ENCODE data around the gene ZMYM1.
A peak's percentile ranks its signal among the peaks of the same experiment; 100 is the strongest.
"Not testable (repeated sequence)": the region's sequence is repeated elsewhere in the genome, so short reads cannot be mapped to it uniquely, and the experiment has no call there.

ZMYM1 gene

DNA sequence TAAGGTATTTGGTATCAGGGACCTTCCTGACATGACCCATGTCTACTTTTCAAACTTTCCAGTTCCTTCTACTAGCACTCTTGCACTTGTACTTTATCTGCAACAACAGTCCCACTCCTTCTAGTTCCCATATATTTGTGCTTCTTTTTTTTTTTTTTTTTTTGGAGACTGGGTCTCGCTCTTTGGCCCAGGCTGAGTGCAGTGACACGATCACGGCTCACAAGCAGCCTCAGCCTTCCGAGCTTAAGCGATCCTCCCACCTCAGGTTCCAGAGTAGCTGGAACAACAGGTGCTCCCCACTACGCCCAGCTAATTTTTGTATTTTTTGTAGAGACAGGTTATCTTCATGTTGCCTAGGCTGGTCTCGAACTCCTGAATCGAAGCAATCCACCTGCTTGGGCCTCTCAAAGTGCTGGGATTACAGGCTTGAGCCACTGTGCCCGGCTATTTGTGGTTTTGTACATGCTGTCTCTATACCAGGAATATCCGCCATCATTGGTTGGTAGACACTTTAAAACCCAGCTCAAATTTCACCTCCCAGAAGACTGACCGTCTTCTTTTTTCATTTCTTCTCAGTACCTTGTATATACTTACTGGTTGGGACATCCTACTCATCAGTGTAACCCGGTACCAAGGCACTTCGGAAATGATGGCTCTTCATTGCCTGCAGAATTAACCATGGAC lies 1.1 kb downstream of the ZMYM1 start:
- DNase-seq = no peak

DNA sequence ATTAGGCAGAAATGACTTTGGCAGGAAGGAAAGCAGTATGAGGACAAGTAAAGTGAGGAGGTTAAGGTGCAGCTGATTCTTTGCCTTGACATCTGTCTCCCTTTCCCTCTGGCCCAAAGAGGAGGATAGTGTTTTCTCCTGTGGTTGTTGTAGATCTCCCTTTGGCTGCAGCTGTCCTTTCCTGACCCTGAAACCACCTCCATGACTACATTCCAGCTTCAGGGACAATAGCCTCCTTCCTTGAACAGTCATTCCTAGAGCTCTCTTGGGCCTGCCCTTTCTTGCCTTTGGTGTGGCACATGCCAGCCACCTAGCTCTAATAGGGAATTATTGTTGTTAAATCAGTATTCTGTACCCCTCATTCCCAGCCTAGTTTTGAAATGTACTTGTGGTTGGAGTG lies 6.2 kb downstream of the ZMYM1 start:
- DNase-seq = no peak

DNA sequence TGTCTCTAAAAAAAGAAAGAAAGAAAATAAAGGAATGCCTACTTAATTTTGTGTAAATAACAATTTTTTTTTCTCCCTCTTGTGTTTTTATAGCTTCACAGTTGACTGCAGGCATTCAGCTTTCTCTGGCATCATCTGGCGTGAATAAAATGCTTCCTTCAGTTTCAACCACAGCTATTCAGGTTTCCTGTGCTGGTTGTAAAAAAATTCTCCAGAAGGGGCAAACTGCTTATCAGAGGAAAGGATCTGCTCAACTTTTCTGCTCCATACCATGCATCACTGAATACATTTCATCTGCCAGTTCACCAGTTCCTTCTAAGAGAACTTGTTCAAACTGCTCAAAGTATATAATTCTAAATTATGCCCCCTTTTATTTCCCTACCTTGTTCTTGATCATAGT lies 18.0 kb downstream of the ZMYM1 start:
- no peak for DNase-seq

DNA sequence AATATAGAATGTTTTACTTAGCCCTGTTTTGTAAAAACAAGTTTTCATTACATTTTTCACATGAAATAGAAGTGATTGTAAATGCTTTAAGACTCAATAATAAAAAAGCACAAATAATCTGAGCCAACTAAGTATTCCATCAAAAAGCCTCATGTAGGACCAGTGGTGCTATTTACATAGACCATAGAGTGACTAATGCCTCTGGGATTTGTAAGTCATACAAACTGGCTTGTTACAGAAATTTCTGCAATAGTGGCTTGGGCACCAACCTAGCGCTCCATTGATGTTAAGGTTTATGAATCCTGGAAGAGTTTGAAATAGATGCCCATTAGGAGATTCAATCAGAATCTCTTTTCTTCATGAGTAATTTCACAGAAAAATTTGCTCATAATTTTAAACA lies 31.9 kb downstream of the ZMYM1 start:
- no peak for DNase-seq

DNA sequence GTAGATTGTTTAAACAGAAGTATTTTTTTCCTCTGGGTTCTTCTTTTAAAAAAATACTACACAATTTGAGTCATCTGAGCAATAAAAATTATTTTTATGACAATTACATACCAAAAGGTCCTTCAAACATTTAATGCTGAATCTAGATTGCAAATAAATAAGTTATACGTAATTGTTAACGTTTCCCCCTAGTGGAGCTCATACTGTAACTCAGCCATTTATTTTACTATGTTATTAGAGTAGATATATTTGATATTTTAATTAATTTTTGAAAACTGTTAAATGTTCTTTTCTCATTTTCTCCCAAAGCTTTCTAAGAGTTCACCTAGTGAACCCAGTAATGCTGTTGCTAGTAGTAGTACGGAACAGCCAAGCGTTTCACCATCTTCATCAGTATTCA lies 33.5 kb downstream of the ZMYM1 start:
- no peak for DNase-seq

DNA sequence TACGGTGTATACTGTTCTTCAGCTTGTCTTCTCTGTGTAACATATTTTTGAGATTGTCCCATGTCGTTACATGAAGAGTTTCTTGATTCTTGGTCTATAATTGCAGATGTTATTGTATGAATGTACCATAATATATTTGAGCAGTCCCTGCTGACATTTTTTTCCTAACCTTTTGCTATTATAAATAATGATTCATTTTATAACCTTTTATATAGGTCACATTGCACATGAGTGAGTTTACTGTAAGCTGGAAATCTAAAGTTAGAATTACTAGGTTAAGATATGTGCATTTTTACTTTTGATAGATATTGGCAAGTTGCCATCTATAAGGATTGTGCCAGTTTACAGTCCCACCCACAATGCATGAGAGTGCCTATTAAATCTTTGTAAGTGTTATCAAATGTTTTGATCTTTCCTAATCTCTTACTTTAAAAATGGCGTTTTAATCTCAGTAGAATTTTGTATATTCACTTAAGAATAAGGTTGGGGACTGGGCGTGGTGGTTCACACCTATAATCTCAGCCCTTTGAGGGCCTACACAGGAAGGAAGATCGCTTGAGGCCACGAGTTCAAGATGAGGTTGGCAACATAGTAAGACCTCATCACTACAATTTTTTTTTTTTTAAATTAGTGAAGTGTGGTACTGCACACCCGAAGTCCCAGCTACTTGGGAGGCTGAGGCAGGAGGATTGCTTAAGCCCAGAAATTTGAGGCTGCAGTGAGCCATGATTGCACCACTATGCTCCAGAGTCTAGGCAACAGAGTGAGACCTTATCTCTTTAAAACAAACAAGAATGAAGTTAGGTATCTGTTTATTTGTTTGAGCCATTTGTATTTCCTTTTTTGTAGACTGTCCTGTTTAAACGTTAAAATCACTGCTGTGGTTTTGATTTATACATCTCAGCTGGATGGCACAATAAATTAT lies 36.5 kb downstream of the ZMYM1 start:
- peak; percentile 3 for DNase-seq

DNA sequence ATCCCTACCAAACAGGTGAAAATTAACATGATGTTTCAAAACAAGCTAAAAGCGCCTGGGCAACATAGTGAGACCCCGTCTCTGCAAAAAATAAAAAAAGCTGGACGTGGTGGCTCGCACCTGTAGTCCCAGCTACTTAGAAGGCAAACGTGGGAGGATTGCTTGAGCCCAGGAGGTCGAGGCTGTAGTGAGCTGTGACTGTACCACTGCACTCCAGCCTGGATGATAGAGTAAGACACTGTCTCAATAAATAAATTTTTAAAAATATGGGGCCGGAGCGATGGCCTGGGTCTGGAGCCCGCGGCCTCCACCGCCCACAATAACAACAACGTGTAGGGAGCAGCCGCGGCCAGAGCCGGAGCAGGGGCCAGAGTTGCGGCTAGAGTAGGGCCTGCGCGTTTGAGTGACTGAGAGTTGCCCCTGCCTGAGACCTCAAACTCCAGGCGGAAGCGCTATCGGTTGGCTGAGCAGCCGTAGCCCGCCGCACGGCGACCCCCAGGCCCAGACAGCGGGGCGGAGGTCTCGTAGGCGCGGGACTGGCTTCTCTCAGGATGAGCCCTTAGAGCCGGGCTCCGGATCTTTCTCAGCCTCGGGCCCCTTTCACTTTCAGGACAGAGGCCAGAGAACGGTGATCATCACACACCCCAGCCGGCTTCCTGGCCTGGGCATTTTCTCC lies 41.4 kb downstream of the ZMYM1 start:
- DNase-seq = peak; percentile 3

DNA sequence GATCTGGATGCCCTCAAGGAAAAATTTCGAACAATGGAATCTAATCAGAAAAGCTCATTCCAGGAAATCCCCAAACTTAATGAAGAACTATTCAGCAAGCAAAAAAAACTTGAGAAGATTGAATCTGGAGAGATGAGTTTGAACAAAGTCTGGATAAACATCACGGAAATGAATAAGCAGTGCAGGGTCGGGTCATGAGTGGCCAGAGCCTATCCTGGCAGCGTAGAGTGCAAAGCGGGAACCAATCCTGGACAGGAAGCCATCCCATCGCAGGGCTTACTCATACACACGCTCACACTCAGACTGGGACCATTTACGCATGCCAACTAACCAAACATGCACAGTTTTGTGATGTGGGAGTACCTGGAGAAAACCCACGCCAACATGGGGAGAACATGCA lies 43.1 kb downstream of the ZMYM1 start:
- DNase-seq = no peak

DNA sequence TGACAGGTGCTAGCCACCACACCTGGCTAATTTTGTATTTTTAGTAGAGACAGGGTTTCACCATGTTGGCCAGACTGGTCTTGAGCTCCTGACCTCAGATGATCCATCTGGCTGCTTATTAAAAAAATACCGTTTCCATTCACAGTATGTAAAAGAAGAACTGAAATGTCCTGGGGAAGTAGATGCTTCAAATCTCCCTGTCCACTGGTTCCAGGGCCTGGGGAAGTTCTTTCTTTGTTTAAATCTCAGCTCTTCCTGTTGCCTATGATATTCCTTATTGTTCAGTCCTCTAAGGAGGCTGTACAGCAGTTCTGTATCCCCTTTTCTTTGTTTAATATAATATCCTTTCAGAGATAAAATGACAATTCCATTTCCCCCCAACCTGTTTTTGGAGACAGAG lies 47.4 kb downstream of the ZMYM1 start:
- DNase-seq = no peak

DNA sequence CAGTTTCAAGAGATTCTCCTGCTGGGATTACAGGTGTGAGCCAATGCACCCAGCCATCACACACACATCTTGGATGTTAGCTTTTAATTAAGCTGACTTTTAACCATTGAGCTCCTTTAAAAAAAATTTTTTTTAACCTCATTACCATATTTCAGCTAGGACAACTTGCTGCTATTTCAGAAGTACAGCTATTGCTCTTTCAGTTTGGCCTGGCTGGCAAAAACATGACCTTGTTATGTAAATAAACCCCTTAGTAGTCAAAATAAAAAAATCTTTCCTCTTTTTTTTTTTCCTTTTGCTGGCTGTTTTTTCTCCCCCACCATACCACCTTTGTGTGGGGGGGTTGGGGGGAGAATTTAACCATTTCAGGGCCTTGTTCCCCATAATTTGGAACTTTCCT lies 49.9 kb downstream of the ZMYM1 start:
- DNase-seq = no peak

DNA sequence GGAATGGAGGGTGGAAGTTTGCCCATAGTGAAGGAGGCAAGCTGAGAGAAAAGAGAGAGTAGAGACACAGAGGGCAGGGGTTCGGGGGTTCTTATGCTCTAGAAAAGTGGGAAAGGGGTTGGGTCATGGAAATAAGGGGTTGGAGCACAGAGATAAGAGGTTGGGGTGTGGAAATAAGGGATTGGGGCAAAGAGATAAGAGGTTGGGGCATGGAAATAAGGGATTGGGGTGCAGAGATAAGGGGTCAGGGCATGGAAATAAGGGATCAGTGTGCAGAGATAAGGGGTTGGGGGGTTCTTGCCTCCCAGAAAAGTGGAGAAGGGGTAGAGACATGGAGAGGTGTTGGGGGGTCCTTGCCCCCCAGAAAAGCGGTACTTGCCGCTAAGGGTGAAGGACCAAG lies 57.6 kb downstream of the ZMYM1 start:
- DNase-seq = no peak

DNA sequence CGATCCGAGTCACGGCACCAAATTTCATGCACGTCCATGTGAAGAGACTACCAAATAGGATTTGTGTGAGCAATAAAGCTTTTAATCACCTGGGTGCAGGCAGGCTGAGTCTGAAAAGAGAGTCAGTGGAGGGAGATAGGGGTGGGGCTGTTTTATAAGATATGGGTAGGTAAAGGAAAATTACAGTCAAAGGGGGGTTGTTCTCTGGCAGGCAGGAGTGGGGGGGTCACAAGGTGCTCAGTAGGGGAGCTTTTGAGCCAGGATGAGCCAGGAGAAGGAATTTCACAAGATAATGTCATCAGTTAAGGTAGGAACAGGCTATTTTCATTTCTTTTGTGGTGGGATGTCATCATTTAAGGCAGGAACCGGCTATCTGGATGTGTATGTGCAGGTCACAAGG lies 58.4 kb downstream of the ZMYM1 start:
- not testable (repeated sequence) for DNase-seq

DNA sequence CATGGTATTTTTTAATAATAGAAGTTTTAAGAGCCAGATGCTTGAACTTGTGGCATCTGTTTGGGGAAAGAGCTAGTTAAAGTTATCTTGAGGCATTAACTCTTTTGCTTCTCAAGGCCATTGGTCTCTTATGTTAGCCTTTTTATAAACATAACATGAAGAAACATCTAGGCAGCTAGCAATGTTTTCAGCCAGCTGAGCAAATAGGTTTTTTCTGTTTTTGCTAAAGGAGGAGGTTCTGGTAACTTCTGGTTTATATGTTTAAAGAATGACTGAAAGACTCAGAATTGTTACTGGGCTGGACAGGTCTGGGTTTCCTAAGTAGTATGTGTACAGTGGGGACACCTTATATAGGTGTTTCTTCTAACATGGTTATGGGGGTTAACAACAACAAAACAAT lies 63.1 kb downstream of the ZMYM1 start:
- not testable (repeated sequence) for DNase-seq

DNA sequence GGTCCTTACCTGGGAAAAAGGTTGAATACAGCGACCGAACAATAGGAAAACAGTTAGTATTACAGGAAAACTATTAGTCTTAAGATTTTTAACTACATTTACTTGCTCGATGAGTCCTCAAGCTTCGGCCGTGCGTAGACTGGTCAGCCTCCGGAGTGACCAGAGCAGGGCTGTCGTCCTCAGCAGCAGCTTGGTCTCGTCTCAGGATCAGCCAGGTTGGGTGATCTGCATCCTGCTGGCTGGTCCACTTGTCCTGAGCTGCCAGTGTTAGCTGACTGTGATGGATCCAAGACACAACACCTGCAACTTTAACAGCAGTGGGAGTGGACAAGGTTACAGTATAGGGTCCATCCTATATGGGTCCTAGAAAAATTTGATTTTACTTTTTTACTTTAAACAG lies 63.5 kb downstream of the ZMYM1 start:
- DNase-seq = not testable (repeated sequence)

DNA sequence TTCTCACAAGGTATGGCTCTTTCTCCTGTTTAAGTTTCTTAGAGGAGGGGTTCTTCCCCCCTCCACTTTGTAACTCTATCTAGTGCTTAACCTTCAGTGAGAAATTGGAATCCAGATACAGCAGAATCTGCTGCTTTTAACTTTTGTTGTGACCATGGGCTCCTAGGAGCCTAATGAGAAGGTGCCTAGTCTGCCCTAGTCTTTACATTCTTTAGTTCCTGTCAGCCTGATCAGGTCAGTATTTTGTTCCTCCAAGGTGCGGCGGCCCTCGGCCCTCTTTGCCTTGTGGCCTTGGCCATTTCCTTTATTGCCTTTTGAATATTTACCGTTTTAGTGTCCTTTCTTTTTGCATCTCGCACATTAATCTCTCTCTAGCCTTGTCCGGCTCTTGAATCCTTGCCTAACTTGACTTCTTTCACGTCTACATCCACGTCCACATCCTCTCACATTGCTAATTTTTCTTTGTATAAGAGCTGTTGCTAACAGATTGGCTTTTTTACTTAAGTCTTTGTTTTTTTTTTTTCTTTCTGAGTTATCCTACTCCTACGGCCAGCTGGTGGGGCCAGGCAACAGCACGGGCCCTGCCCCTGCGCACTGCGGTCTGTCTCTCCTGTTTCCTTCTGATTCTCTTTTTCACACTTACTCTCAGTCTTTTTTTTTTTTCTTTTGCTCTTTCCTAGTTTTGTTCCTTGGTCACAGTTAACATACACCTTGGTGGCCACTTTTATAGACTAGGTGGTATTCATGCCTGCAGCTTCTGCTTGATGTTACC lies 64.7 kb downstream of the ZMYM1 start:
- no peak for DNase-seq

DNA sequence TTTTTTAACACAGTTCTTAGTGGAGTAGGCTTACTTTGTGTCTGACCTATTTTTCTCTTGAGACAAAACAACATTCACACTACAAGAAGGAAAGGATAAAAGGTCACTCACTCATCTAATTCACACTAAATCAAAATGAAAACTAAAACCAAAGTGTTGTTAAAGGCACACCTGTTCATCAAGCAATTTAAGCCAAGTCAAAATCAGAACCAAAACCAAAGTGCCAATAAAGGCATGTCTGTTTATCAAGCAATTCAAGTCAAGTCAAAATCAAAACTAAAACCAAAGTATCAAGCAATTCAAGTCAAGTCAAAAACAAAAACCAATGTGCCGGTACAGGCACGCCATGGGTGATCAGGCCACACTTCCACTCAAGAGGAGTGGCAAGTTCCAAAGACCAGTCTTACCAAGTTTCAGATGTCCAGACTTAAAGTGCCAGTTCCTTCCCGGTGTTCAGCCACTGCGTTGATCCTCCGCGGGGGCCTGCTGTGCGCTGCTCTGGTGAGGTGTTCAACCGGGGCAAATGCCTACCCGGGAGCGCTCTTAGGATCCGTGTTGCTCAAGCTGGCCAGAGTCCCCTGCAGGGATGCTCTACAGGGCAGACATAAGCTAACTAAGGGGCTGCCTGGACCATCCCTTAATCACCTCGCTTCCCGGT lies 66.8 kb downstream of the ZMYM1 start:
- DNase-seq = not testable (repeated sequence)

DNA sequence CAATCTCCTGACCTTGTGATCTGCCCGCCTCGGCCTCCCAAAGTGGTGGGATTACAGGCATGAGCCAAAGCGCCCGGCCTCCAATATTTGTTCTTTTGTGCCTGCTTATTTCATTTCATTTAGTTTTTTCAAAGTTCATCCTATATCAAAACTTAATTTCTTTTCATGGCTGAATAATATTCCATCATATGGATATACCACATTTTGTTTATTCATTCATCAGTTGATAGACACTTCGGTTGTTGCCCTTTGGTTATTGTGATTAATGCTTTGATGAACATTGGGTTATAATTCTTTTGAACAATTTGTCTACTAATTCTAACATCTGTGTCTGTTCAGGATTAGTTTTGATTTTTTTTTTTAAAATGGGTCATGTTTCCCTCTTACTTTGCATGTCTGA lies 72.0 kb downstream of the ZMYM1 start:
- no peak for DNase-seq

DNA sequence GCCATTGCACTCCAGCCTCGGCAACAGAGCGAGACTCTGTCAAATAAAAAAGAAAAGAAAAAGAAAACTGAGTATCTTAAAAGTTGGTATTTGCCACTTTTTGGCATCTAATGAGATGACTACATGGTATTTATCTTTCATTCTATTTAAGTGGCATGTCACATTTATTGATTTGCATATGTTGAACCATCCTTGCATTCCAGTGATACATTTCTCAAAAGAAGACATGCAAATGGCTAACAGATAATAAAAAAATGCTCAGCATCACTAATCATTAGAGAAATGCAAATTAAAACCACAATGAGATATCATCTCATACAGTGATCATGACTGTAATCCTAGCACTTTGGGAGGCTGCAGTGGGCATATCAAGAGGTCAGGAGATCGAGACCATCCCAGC lies 85.7 kb downstream of the ZMYM1 start:
- no peak for DNase-seq
